ENCODE results near the gene CXorf65.

Gene CXorf65

DNA sequence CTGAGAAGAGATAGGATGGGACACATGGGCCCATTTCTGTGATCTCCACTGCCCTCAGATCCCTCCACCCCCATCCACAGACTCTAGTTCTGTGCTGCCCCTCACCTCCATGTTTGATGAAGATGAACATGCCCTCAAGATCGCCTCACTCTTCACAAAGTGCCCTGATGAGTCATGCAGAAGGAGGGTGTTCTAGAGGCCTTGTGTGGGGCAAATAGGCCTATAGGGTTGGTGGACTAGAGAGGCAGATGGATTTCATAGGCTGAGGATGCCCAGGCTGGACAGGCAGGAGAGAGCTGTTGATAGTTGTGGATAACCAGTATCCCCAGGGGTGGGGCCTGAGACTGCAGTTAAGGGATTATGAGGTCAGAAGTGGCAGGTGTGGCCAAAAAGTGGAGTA, at the start of gene CXorf65:
CXorf65 (minus strand) TSS at position 314 of the 400 bp plus-strand sequence; CDS start at position 130, 184 bp downstream.
- in situ Hi-C loops (cut with MboI; ENCODE audit: low sequenced_read_pairs) = no loop called here

DNA sequence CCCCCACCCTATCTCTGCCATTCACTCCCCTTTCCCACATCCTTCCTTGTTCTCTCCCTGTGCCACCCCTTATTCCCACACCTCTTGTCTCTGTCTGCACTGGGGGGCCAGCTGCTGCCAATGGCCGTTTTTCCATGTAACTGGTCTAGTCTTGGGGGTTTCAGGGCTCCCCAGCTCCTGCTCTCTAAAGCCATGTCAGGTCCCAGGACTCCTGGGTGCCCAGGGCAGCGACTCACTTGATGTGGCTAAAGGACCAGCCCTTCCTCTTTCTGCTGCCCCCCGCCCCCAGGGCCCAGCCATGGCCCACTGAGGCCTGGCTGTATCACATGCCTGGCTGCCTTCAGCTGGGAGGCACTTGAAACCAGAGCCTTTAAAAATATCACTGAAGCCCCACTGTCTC, 48.1 kb upstream of the CXorf65 start:
- in situ Hi-C loops (cut with MboI; ENCODE audit: low sequenced_read_pairs) = no loop called here

DNA sequence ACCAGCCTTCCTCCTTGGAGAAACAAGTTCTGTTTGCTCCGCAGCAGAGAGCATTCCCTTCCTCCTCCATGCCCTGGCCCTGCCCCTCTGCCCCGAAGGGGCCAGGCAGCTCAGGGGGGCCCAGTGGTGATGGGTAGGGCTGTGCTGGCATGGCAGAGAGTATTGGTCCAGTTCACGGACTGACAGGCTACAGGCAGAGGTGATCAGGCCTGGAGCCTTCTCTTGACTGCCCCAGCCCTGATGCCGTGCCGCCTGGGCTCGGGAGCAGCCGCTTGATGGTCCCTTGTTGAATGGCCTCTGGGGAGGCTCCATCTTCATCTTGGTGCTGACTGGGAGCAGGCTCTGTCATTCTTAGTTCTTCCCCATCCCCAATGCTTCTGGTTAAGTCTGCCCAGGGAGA, 47.7 kb upstream of the CXorf65 start:
- in situ Hi-C loops (cut with MboI; ENCODE audit: low sequenced_read_pairs) = no loop called here

DNA sequence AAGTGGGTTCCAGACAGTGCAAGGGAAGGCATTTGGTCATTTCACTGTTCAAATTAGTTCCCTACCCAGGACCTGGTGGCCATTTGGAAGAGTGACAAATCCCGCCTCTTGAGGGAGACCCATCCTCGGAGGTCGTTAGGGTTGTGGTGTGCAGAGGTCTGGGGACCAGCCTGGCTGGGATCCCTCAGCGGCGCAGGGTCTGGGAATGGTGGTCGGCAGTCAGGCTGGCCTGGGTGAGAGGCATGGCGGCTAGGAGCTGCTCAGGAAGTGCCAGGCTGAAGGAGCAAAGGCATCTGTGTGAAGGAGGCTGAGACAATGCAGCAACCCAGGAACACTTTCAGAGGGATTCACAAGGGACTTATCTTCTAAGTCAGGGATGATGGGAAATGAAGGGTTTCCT, 44.8 kb upstream of the CXorf65 start:
- in situ Hi-C loops (cut with MboI; ENCODE audit: low sequenced_read_pairs) = no loop called here

DNA sequence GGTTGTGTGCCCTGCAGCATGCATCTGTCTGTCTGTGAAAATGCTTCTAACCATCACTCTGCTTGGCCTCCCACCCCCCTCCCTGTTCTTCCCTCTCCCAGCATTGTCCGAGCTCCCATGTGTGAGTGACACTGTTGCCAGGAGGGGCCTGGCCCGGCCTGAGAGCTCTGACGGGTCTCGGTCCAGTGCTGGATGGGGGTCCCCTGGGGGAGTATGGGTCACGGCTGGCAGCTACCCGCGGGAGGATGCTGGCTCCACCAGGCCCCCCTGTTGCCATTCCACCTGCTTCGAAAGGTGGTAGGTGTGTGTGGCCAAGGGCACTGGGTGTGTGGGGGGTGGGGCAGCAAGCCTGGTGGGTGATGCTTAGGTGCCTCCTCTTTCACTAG, 41.7 kb upstream of the CXorf65 start:
- in situ Hi-C loops (cut with MboI; ENCODE audit: low sequenced_read_pairs) = no loop called here

- in situ Hi-C loops (cut with MboI; ENCODE audit: low sequenced_read_pairs) = no loop called here
These were observed 41.1 kb upstream of the CXorf65 start for GRCh38 chrX:71147496-71148277.

DNA sequence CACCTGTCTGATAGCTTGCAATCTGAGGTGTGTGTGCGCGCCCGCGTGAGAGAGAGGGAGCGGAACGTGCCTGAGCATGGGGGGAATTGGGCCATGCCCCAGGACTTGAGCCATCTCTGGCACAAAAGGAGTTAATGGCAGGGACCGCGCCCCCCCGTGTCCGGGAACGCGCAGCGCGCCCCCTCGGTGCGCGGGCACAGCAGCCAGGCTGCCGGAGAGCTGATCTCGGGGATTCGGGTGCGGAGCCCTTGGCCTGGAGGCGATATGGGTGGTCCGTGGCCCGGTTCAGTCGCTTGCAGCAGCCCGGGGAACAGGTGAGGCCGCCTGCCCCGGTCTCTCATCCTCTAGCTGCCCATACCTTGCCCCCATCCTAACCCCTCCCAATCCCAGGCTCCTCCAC, 38.1 kb upstream of the CXorf65 start, which contains the start of gene NLGN3:
NLGN3 (plus strand) TSS at position 191 of the 400 bp plus-strand sequence. CDS start 2,909 bp downstream, outside the sequence.
- in situ Hi-C loops (cut with MboI; ENCODE audit: low sequenced_read_pairs) = no loop called here

DNA sequence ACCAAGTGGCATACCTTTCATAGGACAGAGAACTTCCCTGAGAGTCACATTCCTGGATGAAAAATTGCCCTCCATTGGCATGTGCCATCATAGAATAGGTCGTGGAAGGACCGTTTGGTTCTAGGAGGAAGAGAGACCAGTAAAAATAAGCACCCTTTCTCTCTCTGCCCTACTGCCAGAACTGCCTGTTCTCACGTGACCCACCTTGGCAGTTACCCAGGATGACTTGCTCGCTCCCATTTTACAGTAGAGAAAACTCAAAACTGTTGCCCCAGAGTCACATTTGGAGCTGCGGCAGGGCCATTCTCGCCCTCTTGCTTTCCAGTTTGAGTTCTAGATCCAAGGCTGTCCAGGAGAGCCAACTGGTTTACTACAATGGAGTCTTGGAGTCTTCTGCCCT, 37.0 kb upstream of the CXorf65 start:
- in situ Hi-C loops (cut with MboI; ENCODE audit: low sequenced_read_pairs) = no loop called here

- in situ Hi-C loops (cut with MboI; ENCODE audit: low sequenced_read_pairs) = no loop called here
These were observed 33.9 kb upstream of the CXorf65 start for GRCh38 chrX:71140440-71140839.

DNA sequence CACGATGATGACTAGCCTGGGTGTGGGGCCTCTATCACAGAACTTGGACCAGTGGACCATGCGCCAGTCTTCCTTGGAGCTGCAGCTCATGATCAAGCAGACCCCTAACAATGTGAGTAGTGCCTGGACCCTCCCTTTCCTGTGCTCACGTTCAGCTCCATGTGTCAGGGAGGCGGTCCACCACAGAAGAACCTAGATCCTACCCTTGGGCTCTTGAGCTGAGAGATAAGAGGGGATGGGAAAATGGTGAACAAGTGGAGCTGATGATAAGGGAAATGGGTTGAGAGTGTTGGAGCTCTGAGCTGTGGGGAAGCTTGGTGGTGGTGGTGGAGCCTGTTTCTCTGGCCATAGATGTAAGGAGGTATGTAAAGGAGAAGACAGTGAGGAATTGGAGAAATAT, 25.0 kb upstream of the CXorf65 start:
- in situ Hi-C loops (cut with MboI; ENCODE audit: low sequenced_read_pairs) = no loop called here

DNA sequence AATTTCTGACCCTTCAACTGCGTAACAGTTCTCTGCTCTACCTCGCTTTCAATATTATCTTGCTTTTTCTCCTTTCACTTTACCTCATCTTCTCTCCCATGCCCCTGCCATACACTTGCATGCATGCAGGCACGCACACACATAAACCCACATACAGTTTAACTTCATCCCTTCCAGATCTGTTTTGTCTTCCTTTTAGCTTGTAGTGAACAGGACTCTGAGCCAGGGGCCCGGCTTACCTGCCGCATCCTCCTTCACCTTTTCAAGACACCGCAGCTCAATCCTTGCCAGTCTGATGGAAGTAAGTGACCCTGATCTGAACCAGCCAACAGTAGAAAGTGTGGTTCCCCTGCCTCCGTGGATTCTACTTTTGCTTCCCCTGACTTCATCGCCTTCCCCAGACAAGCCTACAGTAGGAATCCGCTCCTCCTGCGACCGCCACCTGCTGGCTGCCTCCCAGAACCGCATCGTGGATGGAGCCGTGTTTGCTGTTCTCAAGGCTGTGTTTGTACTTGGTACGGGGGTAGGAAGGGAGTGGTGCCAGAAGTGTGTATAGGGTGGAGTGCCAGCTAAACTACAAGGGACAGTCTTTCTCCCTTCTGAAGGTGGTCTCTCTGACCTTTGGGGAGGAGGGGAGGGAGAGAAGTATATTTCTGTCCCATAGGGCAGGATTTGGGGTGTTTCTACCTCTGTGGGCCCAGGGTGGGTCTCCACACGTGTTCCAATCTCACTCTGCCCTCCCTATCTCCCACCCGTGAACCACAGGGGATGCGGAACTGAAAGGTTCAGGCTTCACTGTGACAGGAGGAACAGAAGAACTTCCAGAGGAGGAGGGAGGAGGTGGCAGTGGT, 22.6 kb upstream of the CXorf65 start:
- in situ Hi-C loops (cut with MboI; ENCODE audit: low sequenced_read_pairs) = no loop called here

GRCh38 chrX:71128166-71128833, 21.8 kb upstream of the CXorf65 start:
- in situ Hi-C loops (cut with MboI; ENCODE audit: low sequenced_read_pairs) = no loop called here

DNA sequence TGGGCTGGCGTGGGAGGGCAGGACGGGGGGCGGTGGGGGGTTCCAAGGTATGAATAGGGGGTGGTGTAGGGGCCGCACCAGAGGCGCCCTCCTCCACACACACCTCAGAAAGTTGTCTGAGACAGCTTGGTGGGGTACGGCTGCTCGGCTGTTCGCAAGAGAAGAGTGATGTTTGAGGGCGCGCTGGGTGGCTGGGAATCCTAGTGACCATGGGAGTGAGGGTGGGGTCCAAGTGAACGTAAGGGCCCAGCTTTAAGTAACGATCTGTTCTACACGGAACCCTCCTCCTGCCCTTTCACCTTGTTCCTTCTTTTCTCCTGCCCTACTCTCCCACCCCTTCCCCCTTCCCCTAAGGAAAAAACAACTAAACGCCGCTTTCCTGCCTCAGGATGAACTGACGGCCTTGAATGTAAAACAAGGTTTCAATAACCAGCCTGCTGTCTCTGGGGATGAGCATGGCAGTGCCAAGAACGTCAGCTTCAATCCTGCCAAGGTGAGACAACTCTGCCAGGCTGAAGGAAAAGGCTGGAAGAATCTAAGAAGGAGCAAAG, 12.5 kb upstream of the CXorf65 start:
- in situ Hi-C loops (cut with MboI; ENCODE audit: low sequenced_read_pairs) = no loop called here

DNA sequence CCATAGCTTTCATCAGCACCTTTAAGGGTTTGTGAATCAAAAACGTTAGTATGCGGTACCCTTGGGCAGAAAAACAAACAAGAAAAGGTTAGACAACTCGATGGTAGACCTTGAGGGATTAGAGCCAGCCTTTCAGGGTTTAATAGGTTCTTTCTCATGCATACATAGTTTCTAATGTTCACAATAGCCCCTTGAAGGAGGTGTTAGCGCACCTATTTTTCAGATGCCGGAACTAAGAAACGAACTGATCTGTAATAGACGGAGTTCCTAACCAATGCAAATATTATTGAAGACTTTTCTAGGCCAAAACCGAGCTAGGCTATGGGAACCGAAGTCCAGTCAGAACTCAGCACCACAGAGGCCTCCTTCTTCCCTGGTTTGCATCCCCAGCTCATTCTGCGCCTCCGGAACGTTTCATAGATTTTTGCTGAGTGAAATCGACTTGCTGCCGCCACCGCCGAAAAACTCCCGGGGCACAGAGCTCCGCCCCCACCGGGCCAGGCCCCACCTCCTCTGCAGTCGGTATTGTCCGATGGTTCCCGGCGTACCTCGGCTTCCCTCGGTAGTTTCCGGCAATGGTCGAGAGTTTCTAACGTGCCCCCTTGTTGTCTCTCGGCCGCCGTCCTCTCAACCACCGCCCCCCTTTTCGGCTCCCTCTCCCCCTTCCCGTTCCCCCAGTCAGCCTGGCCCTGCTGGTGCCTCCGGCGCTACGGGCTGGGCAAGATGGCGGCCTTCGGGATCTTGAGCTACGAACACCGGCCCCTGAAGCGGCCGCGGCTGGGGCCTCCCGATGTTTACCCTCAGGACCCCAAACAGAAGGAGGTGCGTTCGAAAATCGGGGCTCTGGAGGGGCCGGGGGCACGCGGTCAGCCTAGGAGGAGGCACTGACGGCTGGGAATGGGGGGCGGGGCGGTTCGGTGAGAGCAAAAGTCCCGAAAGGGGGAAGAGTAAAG, 11.8 kb upstream of the CXorf65 start, which contains the start of gene MED12:
MED12 (plus strand) TSS at position 565 of the 953 bp plus-strand sequence; CDS start at position 724, 159 bp downstream.
- in situ Hi-C loops (cut with MboI; ENCODE audit: low sequenced_read_pairs) = no loop called here

DNA sequence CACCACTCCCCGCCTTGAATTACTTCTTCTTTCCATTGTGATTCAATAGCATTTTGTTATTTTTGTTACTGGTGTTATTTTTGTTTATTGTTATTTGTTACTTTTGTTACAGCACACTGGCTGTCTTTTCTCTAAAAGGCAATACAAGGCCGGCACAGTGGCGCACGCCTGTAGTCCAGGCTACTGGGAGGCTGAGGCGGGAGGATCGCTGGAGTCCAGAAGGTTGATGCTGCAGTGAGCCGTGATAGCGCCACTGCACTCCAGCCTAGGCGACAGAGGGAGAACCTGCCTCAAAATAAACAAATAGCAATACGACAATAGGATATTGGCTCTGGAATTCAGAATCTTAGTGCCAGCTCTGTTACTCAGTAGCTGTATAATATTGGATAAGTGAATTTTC, 10.8 kb upstream of the CXorf65 start:
- in situ Hi-C loops (cut with MboI; ENCODE audit: low sequenced_read_pairs) = no loop called here

DNA sequence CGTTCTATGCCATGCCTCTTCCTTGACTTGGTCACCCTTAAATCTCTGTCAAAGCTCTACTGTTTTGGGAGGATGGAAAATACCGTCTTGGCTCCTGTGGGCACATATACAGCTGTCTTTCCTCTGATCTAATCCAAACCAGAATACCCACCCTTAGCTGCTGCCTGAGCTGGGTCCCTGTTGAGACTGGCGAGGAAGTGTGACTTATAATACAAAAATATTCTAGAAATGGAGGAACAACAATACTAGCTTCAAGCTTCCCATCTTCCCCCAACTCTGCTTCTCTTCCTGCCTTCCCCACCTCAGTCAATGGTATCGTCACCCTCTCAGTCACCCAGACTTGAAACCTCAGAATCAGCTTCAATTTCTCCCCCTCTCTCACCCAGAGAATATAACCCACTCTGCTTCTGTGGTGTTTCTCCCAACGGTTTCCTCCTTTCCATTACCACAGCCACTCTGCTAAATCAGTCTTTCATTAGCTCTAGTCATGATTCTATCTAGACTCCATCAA, 5.4 kb upstream of the CXorf65 start:
- in situ Hi-C loops (cut with MboI; ENCODE audit: low sequenced_read_pairs) = no loop called here

GRCh38 chrX:71111141-71111843, 4.8 kb upstream of the CXorf65 start, which contains the start of gene IL2RG:
IL2RG (minus strand) TSS chrX:71111577; CDS start chrX:71111539, 38 bp downstream.
- in situ Hi-C loops (cut with MboI; ENCODE audit: low sequenced_read_pairs) = no loop called here

DNA sequence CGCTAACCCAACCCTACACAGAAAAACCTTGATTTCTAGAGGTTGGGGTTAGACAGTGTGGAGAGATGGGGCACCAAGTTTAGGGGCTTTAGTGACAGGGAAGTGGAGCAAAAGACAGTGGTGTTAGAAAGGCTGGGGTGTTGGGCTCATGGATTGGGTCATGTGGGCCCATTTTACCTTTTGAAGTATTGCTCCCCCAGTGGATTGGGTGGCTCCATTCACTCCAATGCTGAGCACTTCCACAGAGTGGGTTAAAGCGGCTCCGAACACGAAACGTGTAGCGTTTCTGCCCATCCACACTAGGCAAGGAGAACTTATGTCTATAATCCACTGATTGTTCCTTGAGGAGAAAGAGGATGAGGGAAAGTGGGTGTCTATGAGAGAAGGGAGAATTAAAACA, 2.5 kb upstream of the CXorf65 start:
- in situ Hi-C loops (cut with MboI; ENCODE audit: low sequenced_read_pairs) = no loop called here
